GM23338 (cell line): ENCODE measurements around the gene PTPRB. TPM values are rescaled to one million over a fixed set of nuclear protein-coding genes. Genes with fewer than 3 reads are reported as not detected.

ENCODE experiments used
- ATAC-seq: fragments of 200-7000 bp; cut with Tn5 transposase; 3 replicates; pipeline ENCODE4 v1.9.1; 2020
- DNase-seq: peaks from one replicate; pipeline ENCODE4 v3.0.0-alpha.2; 2015; ENCODE audit warnings: low spot score
- H2AFZ ChIP-seq: fragments of 200-600 bp; sonication (generic); 2 replicates; pipeline ENCODE4 v1.8.0; 2016; ENCODE audit warnings: antibody characterized with exemption, mild to moderate bottlenecking, moderate library complexity
- H3F3A ChIP-seq: fragments of 200-600 bp; sonication (generic); replicated peaks from 2 replicates; pipeline ENCODE4 v1.8.0; 2017; ENCODE audit warnings: antibody characterized with exemption, mixed run types, low read depth
- H3K27ac ChIP-seq: fragments of 200-600 bp; sonication (generic); 2 replicates; pipeline ENCODE4 v1.6.1; 2016; ENCODE audit warnings: low read depth
- H3K27me3 ChIP-seq: fragments of 200-600 bp; sonication (generic); 2 replicates; pipeline ENCODE4 v1.8.0; 2016; ENCODE audit warnings: mild to moderate bottlenecking, mixed run types, moderate library complexity; ENCODE audit not compliant: insufficient read depth
- H3K36me3 ChIP-seq: fragments of 200-600 bp; sonication (generic); 2 replicates; pipeline ENCODE4 v1.8.0; 2016; ENCODE audit warnings: mild to moderate bottlenecking; ENCODE audit not compliant: insufficient read depth
- H3K4me1 ChIP-seq: fragments of 200-600 bp; sonication (generic); 2 replicates; pipeline ENCODE4 v1.8.0; 2016; ENCODE audit warnings: mild to moderate bottlenecking, moderate library complexity; ENCODE audit not compliant: insufficient read depth
- H3K4me2 ChIP-seq: fragments of 200-600 bp; sonication (generic); 2 replicates; pipeline ENCODE4 v1.7.1; 2017; ENCODE audit warnings: mixed run types
- H3K4me3 ChIP-seq: fragments of 200-600 bp; sonication (generic); 2 replicates; pipeline ENCODE4 v1.6.1; 2016; ENCODE audit warnings: mixed run types
- H3K79me2 ChIP-seq: fragments of 200-600 bp; sonication (generic); replicated peaks from 2 replicates; pipeline ENCODE4 v1.8.0; 2017; ENCODE audit warnings: mild to moderate bottlenecking; ENCODE audit not compliant: insufficient read depth
- H3K9me2 ChIP-seq: fragments of 200-600 bp; sonication (generic); 2 replicates; pipeline ENCODE4 v1.8.0; 2017; ENCODE audit not compliant: insufficient read depth
- H4K20me1 ChIP-seq: fragments of 200-600 bp; sonication (generic); replicated peaks from 2 replicates; pipeline ENCODE4 v1.8.0; 2017; ENCODE audit warnings: mild to moderate bottlenecking; ENCODE audit not compliant: insufficient read depth
- H3K27ac Mint-ChIP-seq: 2 replicates; pipeline ENCODE4 v1.8.0; 2020; ENCODE audit warnings: inconsistent platforms, mild to moderate bottlenecking, moderate library complexity, mixed read lengths
- H3K27me3 Mint-ChIP-seq: 3 replicates; pipeline ENCODE4 v1.8.0; 2022; ENCODE audit warnings: low read depth, mild to moderate bottlenecking, moderate library complexity, mixed read lengths, inconsistent platforms; ENCODE audit not compliant: insufficient read depth, poor library complexity
- H3K36me3 Mint-ChIP-seq: 3 replicates; pipeline ENCODE4 v1.8.0; 2021; ENCODE audit warnings: low read depth, mild to moderate bottlenecking, inconsistent platforms, moderate library complexity, mixed read lengths
- H3K4me1 Mint-ChIP-seq: 3 replicates; pipeline ENCODE4 v1.8.0; 2020; ENCODE audit warnings: mild to moderate bottlenecking, inconsistent platforms, mixed read lengths
- H3K4me3 Mint-ChIP-seq: 3 replicates; pipeline ENCODE4 v1.8.0; 2021; ENCODE audit warnings: moderate library complexity, mild to moderate bottlenecking, inconsistent platforms, mixed read lengths
- H3K9me3 Mint-ChIP-seq: 3 replicates; pipeline ENCODE4 v1.8.0; 2020; ENCODE audit warnings: moderate library complexity, mild to moderate bottlenecking, inconsistent platforms, mixed read lengths
- CREB1 ChIP-seq: fragments of 250-450 bp; sonication (Bioruptor Pico); IDR thresholded peaks from 2 replicates; pipeline ENCODE4 v1.5.0; 2020; ENCODE audit warnings: low read depth, mild to moderate bottlenecking, moderate library complexity
- CTCF ChIP-seq, 2 experiments: fragments of 200-600 bp in 1 of 2; sonication (generic) in 1 of 2; conservative IDR thresholded peaks; 2 replicates each; pipeline versions ENCODE4 v1.5.1 to v1.6.1; 2016 to 2017; ENCODE audit warnings: antibody characterized with exemption in 2 of 2, low read depth in 2 of 2, mild to moderate bottlenecking in 2 of 2, moderate library complexity in 1 of 2
- ETS1 ChIP-seq: IDR thresholded peaks from 2 replicates; pipeline ENCODE4 v1.6.1; 2016; ENCODE audit warnings: antibody characterized with exemption
- EZH2 ChIP-seq: fragments of 200-600 bp; sonication (generic); IDR thresholded peaks from one replicate; pipeline ENCODE4 v1.8.0; 2017; ENCODE audit warnings: antibody characterized with exemption, mild to moderate bottlenecking, low read depth; ENCODE audit not compliant: unreplicated experiment
- EZH2phosphoT487 ChIP-seq: fragments of 200-600 bp; sonication (generic); IDR thresholded peaks from one replicate; pipeline ENCODE4 v1.8.1; 2018; ENCODE audit warnings: antibody characterized with exemption; ENCODE audit not compliant: unreplicated experiment
- JUNB ChIP-seq: IDR thresholded peaks from one replicate; pipeline ENCODE4 v1.6.1; 2016; ENCODE audit warnings: antibody characterized with exemption; ENCODE audit not compliant: unreplicated experiment
- REST ChIP-seq: IDR thresholded peaks from one replicate; pipeline ENCODE4 v1.6.1; 2018; ENCODE audit warnings: antibody characterized with exemption; ENCODE audit not compliant: unreplicated experiment
- ZNF114 ChIP-seq: fragments of 250-450 bp; sonication (Bioruptor Pico); IDR thresholded peaks from 2 replicates; pipeline ENCODE4 v1.5.0; 2020; ENCODE audit warnings: mild to moderate bottlenecking, moderate library complexity
- polyA plus RNA-seq: library from polyadenylated mRNA; unstranded; fragments of >200 nt; fragmentation: Nextera tagmentation; extraction: Ambion mirVana; gene quantifications from 2 replicates; pipeline ENCODE4 v1.2.1, GENCODE V29; 2016
- total RNA-seq: library from RNA; depleted of rRNA; stranded (reverse); fragments of >200 nt; shearing (Covaris generic); gene quantifications from 2 replicates; pipeline ENCODE4 v1.2.3, GENCODE V29; 2014

Gene PTPRB
- total and polyA plus RNA-seq, 2 experiments from 2014 or later: 0.13 to 1.7 TPM

- no peak overlapping the region for H3K27ac ChIP-seq
These were observed 87.0 kb downstream of the PTPRB start for GRCh38 chr12:70550180-70550577.

More at GRCh38 chr12:70550180-70550577, 87.0 kb downstream of the PTPRB start:
- H3K36me3 Mint-ChIP-seq: no peaks in the 10 kb centered on the region
- Histone ChIP-seq H3K4me1 (peaks cover 6% of the 10 kb centered on the region; the same call in 1 of the 2 replicates), H3K9me2 (no peaks in the 10 kb centered on the region), H2AFZ (0 out of 2 replicates have a peak overlapping the region, but pooled peaks have one; percentile 14), H3K4me3 (no peak overlapping the region), H3F3A (no peaks in the 10 kb centered on the region), H4K20me1 (no peaks in the 10 kb centered on the region), H3K36me3 (no peaks in the 10 kb centered on the region), H3K79me2 (no peaks in the 10 kb centered on the region), H3K27me3 (no peaks in the 10 kb centered on the region), H3K4me2 (no peak overlapping the region)
- no peak for ATAC-seq
- H3K4me3 Mint-ChIP-seq: no peak overlapping the region
- DNase-seq: no peak
- H3K4me1 Mint-ChIP-seq: peaks cover 3% of the 10 kb centered on the region; the same call in 2 of the 3 replicates
- H3K27ac Mint-ChIP-seq: no peak overlapping the region
- TF ChIP-seq ZNF114 (CRISPR knock-in tag) (no peak), EZH2 (no peak), EZH2phosphoT487 (no peak), JUNB (no peak), CREB1 (no peak), ETS1 (no peak), CTCF (conservative IDR thresholded peaks at IDR 0.05; ENCODE audit: low read depth in 2 of 2) (no peak), REST (no peak)
- H3K27me3 Mint-ChIP-seq: peaks cover 1% of the 10 kb centered on the region
- no peaks in the 10 kb centered on the region for H3K9me3 Mint-ChIP-seq
